Stimulated activated CD4-positive, alpha-beta T cell treated with anti-CD3 and anti-CD28 coated beads, Interleukin-4, amount 100 ng/mL, for 1 hour (primary cell): ENCODE results near the gene CES1.
"Not testable (repeated sequence)": the region's sequence is repeated elsewhere in the genome, so short reads cannot be mapped to it uniquely, and the experiment has no call there.

ENCODE experiments used
- DNase-seq: peaks from one replicate; pipeline ENCODE4 v3.0.0-alpha.2; 2020

CES1 gene

DNA sequence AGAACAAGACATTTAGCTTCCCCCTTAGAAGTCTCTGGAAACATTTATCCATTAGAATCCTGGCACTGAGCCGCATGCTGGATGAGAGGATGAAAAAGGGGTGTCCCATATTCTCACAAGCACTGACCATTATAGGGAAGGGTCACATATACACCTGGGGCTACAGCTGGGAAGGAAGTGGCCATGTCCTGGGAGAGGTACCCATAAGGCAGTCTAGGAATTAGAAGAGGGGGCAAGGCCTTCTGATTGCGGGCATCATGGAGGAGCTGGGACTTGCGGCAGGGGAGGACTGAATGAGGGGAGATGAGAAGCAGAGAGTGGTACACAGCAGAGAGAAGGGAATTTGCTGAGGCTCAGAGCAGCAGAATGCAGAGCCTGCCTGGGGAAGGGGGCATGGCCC is 3.7 kb downstream of the CES1 start:
- DNase-seq: not testable (repeated sequence)

DNA sequence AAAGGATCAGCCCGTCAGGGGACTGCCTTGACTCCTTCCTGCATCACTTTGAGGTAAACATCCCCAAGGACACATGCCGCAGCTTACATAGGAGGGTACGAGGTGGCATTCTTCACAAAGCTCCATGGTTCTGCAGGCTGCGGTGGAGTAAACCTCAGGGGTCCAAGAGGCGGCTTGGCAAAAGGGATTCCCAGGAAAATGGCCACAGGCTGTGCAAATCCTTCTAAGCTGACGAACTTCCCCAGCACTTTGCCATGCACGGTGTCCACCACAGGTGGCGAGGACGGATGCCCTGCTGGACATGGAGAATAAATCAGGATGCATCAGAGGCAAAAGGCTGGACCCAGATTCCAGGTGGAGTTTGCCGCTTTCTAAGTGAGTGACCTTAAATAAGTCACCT is 4.2 kb downstream of the CES1 start:
- DNase-seq: no peak

DNA sequence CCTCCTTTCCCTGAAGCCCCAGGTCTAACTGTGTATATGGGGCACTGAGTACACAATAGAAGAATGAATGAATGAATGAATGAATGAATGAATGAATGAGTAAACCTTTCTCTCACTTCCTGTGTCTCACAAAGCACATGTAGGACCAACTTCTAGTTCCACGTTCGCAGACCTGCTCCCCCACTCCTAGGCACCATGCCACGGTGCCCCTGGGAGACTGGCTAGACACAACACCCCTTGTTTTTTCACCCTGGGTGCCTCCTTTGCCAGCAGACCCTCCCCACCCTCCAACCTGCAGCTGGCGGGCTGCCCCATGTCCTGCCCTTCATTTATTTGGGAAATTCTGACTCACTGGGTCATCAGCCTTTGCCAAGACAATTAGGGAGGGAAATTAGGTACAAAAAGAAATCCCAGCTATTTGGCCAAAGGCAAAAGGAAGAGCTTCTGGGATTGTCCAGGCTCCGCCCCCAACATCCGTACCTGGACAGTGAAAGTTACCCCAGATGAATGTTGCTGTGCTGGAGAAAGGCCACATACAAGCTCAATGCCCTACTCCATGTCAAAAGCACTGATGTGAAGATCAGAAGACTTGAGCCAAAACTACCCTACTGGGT is 7.7 kb downstream of the CES1 start:
- DNase-seq: no peak

- no peak for DNase-seq
These were observed 8.4 kb downstream of the CES1 start for GRCh38 chr16:55824473-55825000.

DNA sequence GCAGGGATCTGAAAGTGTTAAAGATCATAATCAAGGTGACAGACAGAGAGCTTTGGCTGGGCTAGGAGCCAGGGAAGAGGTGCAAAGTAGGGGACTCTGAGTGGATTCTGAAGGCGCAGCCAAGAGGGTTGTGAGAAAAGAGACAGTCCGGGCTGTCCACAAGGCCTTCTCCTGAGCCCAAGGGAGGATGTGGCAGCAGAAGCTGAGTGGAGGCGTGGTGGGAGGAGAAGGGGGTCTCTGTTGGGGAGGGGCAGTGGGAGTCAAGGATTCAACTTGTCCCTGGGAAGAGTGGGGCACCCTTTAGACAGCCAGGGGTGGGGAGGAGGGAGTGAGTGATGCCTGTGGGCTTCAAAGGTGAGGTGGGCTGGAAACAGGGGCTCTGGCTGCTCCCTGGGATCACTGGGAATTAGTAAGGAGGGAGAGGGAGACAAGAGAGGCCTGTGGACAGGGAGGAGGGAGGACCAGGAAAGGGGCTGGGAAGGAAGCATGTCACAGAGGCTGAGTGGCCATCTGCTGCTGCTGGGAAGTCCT is 10.6 kb downstream of the CES1 start:
- DNase-seq: no peak

GRCh38 chr16:55821210-55821609 is 11.7 kb downstream of the CES1 start:
- no peak for DNase-seq

GRCh38 chr16:55820615-55821014 is 12.3 kb downstream of the CES1 start:
- no peak for DNase-seq

DNA sequence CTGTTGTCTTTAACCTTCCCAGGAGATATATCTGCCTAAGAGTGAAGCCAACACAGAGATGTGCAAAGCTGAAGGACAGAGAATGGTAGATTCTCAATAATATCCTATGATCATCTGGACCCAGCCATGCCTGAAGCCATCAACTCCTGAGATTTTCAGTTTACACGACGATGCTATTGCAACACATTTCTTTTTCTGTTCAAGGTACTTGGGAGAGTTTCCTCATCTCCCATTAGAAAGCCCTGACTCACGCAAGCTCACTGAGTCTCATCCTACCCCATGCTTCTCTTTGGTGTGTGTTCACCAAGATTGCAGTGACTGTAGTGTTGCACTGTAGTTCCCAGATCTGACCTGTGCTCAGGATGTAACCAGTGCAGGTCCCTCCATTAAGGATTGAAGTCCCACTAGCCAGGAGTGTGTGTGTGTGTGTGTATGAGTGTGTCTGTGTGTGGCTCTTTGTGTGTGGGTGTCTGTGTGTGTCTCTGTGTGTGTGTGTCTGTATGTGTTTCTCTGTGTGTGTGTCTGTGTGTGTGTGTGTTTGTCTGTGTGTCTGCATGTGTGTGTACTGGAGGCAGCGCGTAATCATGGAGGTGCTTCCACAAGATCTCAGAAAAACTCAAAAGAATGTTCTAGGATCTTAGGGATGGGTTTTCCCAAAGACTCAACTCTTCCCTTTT is 15.5 kb downstream of the CES1 start:
- no peak for DNase-seq

GRCh38 chr16:55816222-55816621 is 16.7 kb downstream of the CES1 start:
- DNase-seq: not testable (repeated sequence)

- no peak for DNase-seq
These were observed 17.6 kb downstream of the CES1 start for GRCh38 chr16:55815320-55815719.

- DNase-seq: not testable (repeated sequence)
These were observed 18.7 kb downstream of the CES1 start for GRCh38 chr16:55814174-55814573.

GRCh38 chr16:55813730-55814129 is 19.2 kb downstream of the CES1 start:
- not testable (repeated sequence) for DNase-seq

GRCh38 chr16:55812951-55813350 is 19.9 kb downstream of the CES1 start:
- DNase-seq: no peak

- DNase-seq: no peak
These were observed 21.1 kb downstream of the CES1 start for GRCh38 chr16:55811811-55812210.

GRCh38 chr16:55810451-55810961 is 22.4 kb downstream of the CES1 start:
- no peak for DNase-seq

GRCh38 chr16:55809851-55810250 is 23.0 kb downstream of the CES1 start:
- no peak for DNase-seq

DNA sequence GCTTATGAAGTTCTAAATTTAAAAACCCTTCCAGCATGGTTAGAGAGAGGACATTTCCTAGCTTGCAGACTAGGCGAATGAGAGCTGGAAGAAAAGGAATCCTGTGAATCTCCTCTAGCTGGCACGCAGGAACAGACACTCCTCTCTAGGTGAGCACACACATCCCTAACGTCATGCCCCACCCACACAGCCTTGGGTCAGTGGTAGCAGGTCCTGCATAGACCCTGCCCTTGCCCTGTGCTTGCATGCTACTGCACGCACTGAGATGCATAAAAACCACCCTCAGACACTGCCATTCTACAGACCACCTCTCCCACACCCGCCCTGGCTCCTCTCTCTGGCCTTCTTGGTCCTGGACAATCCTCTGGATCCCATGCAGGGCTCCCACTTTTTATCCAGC is 23.5 kb downstream of the CES1 start:
- DNase-seq: no peak

- DNase-seq: not testable (repeated sequence)
These were observed 24.6 kb downstream of the CES1 start for GRCh38 chr16:55808286-55808685.

- DNase-seq: not testable (repeated sequence)
These were observed 27.8 kb downstream of the CES1 start for GRCh38 chr16:55805104-55805503.

DNA sequence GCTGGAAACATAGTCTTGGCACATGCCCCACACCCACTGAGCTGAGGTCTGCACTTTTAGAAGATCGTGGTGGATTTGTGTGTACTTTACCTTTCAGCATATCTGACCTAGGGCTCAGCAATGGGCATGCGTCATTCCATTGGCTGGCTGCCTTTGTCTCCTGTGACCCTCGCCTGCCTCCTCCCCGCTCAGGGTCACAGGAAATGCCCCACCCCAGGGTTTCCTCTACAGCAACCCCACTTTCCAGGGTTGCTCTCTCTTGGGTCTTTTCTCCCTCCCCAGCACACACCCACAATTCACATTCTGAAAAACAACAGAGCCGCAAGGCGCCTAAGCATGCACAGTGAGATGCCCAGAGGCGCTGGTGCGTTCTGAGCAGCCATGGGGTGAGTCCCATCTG is 29.2 kb downstream of the CES1 start:
- DNase-seq: not testable (repeated sequence)

GRCh38 chr16:55792934-55793374 is 39.9 kb downstream of the CES1 start:
- DNase-seq: not testable (repeated sequence)

- DNase-seq: not testable (repeated sequence)
These were observed 41.4 kb downstream of the CES1 start for GRCh38 chr16:55791512-55791911.

GRCh38 chr16:55790240-55790639 is 42.7 kb downstream of the CES1 start:
- DNase-seq: not testable (repeated sequence)

GRCh38 chr16:55782793-55783091 is 50.2 kb downstream of the CES1 start:
- not testable (repeated sequence) for DNase-seq
